Loucy (cell line): Measurements from ENCODE around the gene PALLD.

Experiments
- H2AFZ ChIP-seq: fragments of 200-600 bp; sonication (generic); 2 replicates; pipeline ENCODE4 v1.6.0; 2016; ENCODE audit warnings: antibody characterized with exemption, mild to moderate bottlenecking, low read length, moderate library complexity
- H3F3A ChIP-seq: fragments of 200-600 bp; 2 replicates; pipeline ENCODE4 v1.6.0; 2016; ENCODE audit warnings: antibody characterized with exemption, low read depth, mild to moderate bottlenecking
- H3K27me3 ChIP-seq: fragments of 200-600 bp; sonication (generic); 2 replicates; pipeline ENCODE4 v1.6.1; 2014; ENCODE audit warnings: low read length, mild to moderate bottlenecking; ENCODE audit not compliant: insufficient read depth, poor library complexity, severe bottlenecking
- H3K36me3 ChIP-seq: fragments of 200-600 bp; sonication (generic); 2 replicates; pipeline ENCODE4 v1.6.1; 2016; ENCODE audit warnings: low read length; ENCODE audit not compliant: insufficient read depth
- H3K4me1 ChIP-seq: fragments of 200-600 bp; sonication (generic); 2 replicates; pipeline ENCODE4 v1.5.1; 2014; ENCODE audit warnings: low read length, mild to moderate bottlenecking; ENCODE audit not compliant: insufficient read depth, poor library complexity, severe bottlenecking
- H3K4me2 ChIP-seq: fragments of 200-600 bp; sonication (generic); 2 replicates; pipeline ENCODE4 v1.6.0; 2014; ENCODE audit warnings: antibody characterized with exemption, low read length, low read depth, mild to moderate bottlenecking; ENCODE audit not compliant: poor library complexity, severe bottlenecking
- H3K4me3 ChIP-seq: fragments of 200-600 bp; sonication (generic); 2 replicates; pipeline ENCODE4 v1.5.1; 2014; ENCODE audit warnings: low read length, mild to moderate bottlenecking, mixed read lengths; ENCODE audit not compliant: poor library complexity, severe bottlenecking
- H3K79me2 ChIP-seq: fragments of 200-600 bp; sonication (generic); 2 replicates; pipeline ENCODE4 v1.6.1; 2014; ENCODE audit warnings: low read length; ENCODE audit not compliant: insufficient read depth
- H3K9ac ChIP-seq: fragments of 200-600 bp; sonication (generic); 2 replicates; pipeline ENCODE4 v1.6.0; 2014; ENCODE audit warnings: mild to moderate bottlenecking, low read depth, low read length, moderate library complexity; ENCODE audit not compliant: poor library complexity, severe bottlenecking
- H3K9me2 ChIP-seq: fragments of 200-600 bp; sonication (generic); replicated peaks from 2 replicates; pipeline ENCODE4 v1.6.1; 2016; ENCODE audit warnings: low read depth, low read length, mixed read lengths
- H3K9me3 ChIP-seq: fragments of 200-600 bp; sonication (generic); 2 replicates; pipeline ENCODE4 v1.6.1; 2014; ENCODE audit warnings: mild to moderate bottlenecking, antibody characterized with exemption, low read length, low read depth; ENCODE audit not compliant: insufficient read depth
- H4K20me1 ChIP-seq: fragments of 200-600 bp; sonication (generic); 2 replicates; pipeline ENCODE4 v1.6.0; 2014; ENCODE audit warnings: antibody characterized with exemption, low read length, mild to moderate bottlenecking; ENCODE audit not compliant: insufficient read depth, poor library complexity, severe bottlenecking
- CTCF ChIP-seq: fragments of 200-600 bp; sonication (generic); conservative IDR thresholded peaks from 2 replicates; pipeline ENCODE4 v1.5.1; 2014; ENCODE audit warnings: mild to moderate bottlenecking, antibody characterized with exemption, low read length
- EZH2phosphoT487 ChIP-seq: fragments of 200-600 bp; IDR thresholded peaks from 2 replicates; pipeline ENCODE4 v1.6.1; 2018; ENCODE audit warnings: antibody characterized with exemption, mild to moderate bottlenecking, moderate library complexity, borderline replicate concordance

Gene PALLD

DNA sequence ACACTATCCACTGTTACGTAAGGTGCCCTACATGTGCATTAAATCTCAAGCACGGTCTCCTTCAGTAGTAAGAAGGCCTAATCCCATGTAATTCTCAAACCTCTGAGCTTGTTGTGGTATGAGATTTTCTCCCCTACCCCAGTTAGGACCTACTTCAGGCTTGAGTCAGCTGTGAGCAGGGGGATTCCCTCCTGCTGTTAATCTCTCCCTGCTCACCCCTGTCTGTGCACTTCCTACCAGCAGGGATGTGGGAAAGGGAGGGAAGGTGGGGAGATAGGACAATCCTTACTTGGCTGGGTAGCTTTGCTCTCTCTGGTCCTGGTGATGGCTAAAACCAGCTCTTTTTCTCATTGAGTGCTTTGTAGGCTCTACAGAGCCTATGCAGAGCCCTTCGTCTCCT lies 60.8 kb downstream of the PALLD start:
- Histone ChIP-seq H3K79me2 (no peaks in the 10 kb centered on the region), H3K4me2 (no peak overlapping the region), H3K4me1 (no peaks in the 10 kb centered on the region), H3F3A (no peaks in the 10 kb centered on the region), H3K4me3 (no peak overlapping the region), H3K9me3 (no peaks in the 10 kb centered on the region), H3K9me2 (no peaks in the 10 kb centered on the region), H3K9ac (no peak overlapping the region), H3K36me3 (no peaks in the 10 kb centered on the region), H3K27me3 (no peaks in the 10 kb centered on the region), H2AFZ (no peak overlapping the region), H4K20me1 (no peaks in the 10 kb centered on the region)
- TF ChIP-seq EZH2phosphoT487 (no peak), CTCF (no peak)

GRCh38 chr4:168558599-168558998 lies 61.7 kb downstream of the PALLD start:
- Histone ChIP-seq H3K9ac (no peak overlapping the region), H3K27me3 (no peaks in the 10 kb centered on the region), H3K9me3 (no peaks in the 10 kb centered on the region), H3K4me3 (no peak overlapping the region), H2AFZ (no peak overlapping the region), H3K36me3 (no peaks in the 10 kb centered on the region), H3K4me2 (no peak overlapping the region), H3F3A (no peaks in the 10 kb centered on the region), H3K4me1 (no peaks in the 10 kb centered on the region), H3K79me2 (no peaks in the 10 kb centered on the region), H4K20me1 (no peaks in the 10 kb centered on the region), H3K9me2 (no peaks in the 10 kb centered on the region)
- TF ChIP-seq EZH2phosphoT487 = no peak
- TF ChIP-seq CTCF = no peak

DNA sequence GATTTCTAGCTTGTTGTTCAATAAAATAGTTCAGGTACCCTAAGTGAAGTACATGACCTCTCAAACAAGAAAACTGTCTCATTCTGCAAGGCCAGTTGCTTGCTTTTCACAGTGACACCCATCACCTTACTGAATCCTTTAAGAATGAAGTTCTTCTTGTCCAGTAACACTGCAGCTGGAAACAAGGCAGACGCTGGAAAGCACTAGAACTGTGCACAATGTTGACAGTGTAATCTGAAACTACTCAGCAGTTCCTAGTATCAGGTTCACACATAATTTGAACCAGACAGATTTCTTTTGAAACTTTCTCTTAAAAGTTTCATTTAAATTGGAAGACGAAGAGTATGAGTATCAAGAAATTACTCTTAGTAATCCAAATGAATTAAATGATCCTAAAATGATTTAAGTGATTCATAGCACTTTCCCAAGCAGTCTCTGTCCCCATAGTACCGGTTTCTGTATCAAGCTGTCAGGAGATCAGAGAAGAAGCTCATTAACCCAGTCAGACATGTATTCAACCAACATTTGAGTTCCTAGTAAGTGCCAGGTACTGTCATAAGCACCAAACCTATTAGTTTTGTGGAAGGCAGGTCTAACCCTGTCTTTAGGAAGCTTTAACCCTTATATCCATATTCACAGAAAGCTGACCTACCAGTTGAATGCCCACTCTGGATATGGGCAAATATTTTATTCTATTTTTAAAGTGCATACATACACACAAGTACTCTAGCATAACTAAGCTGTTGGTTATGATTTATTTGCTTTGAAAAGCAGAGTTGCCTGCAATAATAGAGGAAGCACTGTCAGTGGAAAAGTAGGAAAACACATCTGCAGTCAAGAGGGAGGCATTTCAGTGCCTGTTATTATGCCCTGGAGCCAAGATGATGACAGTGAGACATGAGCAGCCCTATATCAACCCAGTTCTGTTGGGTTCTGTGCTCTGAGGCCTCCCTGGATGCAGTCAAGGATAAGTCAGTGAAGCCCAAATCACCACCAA lies 63.6 kb downstream of the PALLD start:
- Histone ChIP-seq H3K9me3 (no peaks in the 10 kb centered on the region), H3K4me2 (no peak overlapping the region), H3K79me2 (no peaks in the 10 kb centered on the region), H3K9ac (no peak overlapping the region), H3K27me3 (no peaks in the 10 kb centered on the region), H3K36me3 (no peaks in the 10 kb centered on the region), H3K4me3 (no peak overlapping the region), H3K9me2 (no peaks in the 10 kb centered on the region), H3F3A (no peaks in the 10 kb centered on the region), H3K4me1 (no peaks in the 10 kb centered on the region), H2AFZ (no peak overlapping the region), H4K20me1 (no peaks in the 10 kb centered on the region)
- TF ChIP-seq EZH2phosphoT487 (no peak), CTCF (no peak)
